ENCODE data around the gene ATXN3L.

ATXN3L gene

DNA sequence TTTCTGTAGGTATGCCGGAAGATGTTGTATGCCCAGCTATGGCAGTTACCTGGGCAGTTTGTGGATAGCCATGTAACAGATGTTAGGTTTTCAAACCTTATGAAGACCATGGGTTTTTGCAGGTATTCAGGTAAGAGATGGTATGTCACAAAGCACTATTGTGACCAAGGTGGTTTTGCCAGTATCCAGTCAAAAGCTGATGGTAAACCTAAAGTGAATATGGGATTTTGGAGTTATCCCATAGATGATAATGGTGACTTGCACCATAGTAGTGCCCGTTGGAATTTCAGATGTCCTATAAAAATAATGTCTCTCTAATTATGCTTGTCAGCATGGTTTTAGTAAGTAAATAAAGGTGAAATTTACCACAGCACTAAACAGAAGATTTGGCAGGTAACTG, at the start of gene ATXN3L:
Gene ATXN3L (minus strand): TSS at position 101 of the 400 bp plus-strand sequence. CDS start 119 bp downstream, outside the sequence.
- Mint-ChIP-seq H3K4me1 (no peaks in the 10 kb centered on the region), H3K27me3 (no peaks in the 10 kb centered on the region), H3K36me3 (ENCODE audit: low read depth) (no peaks in the 10 kb centered on the region), H3K4me3 (no peak within 1 kb of the TSS), H3K9me3 (peaks cover 10% of the 10 kb centered on the region), H3K27ac (no peak within 1 kb of the TSS)
- DNase-seq (no peak), ATAC-seq (no peak)

DNA sequence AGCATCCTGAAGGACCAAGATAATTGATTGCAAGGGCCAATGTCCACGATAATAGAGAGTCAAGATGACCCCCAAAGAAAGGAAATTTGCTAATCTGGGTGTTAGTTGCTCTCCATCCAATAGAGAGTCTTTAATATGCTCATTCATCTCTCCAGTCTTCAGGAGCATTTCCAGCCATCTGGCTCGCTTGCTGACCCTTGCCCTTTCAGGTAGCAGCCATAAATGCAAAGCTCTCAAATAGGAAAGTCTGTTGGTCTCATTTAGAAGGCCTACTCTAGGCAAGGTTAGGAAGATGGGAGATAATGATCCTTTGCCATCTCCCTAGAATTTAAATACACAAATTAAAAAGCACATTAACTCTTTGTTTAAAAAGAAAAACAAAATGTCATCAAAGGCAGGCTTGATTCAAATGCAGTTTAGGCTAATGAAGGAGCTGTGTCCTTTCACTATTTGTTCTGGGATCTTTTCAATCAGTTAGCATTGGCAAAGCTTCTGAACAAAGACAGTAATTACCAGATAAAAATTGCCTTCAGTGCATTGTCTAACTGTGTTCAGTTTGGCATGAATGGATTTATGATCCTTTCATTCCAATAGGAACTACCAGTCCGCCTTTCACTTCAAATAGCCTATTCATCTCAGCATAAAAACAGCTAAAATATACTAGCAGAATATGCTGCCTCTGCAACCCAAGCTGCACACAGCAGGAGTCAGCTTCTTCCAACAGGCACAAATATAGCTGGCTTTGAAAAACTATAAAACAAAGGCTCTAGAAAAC, 49.6 kb upstream of the ATXN3L start:
- Mint-ChIP-seq H3K9me3 (no peaks in the 10 kb centered on the region), H3K4me3 (no peak overlapping the region), H3K36me3 (ENCODE audit: low read depth) (no peaks in the 10 kb centered on the region), H3K27ac (no peak overlapping the region), H3K27me3 (no peaks in the 10 kb centered on the region), H3K4me1 (peaks cover 22% of the 10 kb centered on the region)
- no peak for ATAC-seq
- no peak for DNase-seq

DNA sequence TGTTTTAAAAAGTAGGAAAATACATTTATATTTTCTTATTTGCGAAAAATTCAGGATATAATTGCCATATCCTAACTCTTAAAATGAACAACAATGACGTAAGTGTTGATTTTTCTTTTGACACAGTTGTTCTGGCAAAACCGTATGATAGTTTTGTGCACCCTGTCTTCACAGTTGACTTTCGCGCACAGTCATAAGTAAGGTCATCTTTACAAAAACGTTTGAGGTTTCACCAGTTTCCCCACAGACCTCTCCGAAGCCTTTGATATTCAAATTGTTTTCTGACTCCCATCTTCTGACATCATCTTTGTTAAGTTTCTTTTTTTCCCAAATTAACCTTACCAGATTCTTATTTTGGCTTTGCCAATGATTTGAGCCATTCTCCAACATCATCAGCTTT, 48.1 kb upstream of the ATXN3L start:
- DNase-seq (no peak), ATAC-seq (no peak)
- Mint-ChIP-seq H3K4me1 (peaks cover 12% of the 10 kb centered on the region), H3K36me3 (ENCODE audit: low read depth) (no peaks in the 10 kb centered on the region), H3K27ac (no peak overlapping the region), H3K27me3 (no peaks in the 10 kb centered on the region), H3K9me3 (no peaks in the 10 kb centered on the region), H3K4me3 (no peak overlapping the region)

DNA sequence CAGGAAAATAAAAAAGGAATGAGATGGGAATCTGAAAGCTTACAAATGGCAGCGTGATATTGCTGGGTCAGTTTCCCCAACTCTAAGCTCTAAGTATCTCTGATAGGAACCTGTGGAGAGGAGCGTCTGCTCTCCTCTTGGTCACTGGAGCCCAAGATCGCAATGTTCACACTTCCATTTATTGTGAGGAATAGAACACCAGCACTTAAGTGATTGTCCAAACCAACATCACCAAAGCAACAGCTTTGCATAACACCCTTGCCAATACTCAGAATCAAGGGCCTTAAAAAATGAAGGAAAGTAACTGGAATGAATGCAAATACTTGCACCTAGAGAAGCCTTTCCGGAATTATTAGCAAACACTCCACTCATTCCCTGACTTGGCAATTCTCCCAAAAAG, 46.8 kb upstream of the ATXN3L start:
- no peaks in the 10 kb centered on the region for H3K9me3 Mint-ChIP-seq
- H3K27me3 Mint-ChIP-seq = no peaks in the 10 kb centered on the region
- H3K4me3 Mint-ChIP-seq = no peak overlapping the region
- H3K36me3 Mint-ChIP-seq (ENCODE audit: low read depth) = no peaks in the 10 kb centered on the region
- DNase-seq = no peak
- ATAC-seq = no peak
- no peak overlapping the region for H3K27ac Mint-ChIP-seq
- H3K4me1 Mint-ChIP-seq = peaks cover 9% of the 10 kb centered on the region

DNA sequence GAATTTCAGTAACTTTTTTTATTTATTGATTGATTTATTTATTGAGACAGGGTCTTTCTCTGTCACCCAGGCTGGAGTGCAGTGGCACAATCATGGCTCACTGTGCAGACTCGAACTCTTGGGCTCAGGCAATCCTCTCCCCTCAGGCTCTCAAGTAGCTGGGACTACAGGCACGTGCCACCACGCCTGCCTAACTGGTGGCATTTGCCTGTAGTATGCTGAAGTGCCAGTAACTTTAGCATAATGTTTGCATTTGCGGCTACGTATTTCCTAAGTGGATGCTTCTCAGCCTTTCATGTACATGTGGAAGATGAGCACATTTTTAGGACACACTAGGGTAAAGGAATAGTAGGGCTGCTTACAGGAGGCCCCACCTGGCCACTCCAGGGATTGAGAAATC, 45.3 kb upstream of the ATXN3L start:
- Mint-ChIP-seq H3K4me3 (no peak overlapping the region), H3K27ac (no peak overlapping the region), H3K36me3 (ENCODE audit: low read depth) (no peaks in the 10 kb centered on the region), H3K4me1 (peaks cover 9% of the 10 kb centered on the region), H3K9me3 (no peaks in the 10 kb centered on the region), H3K27me3 (no peaks in the 10 kb centered on the region)
- ATAC-seq (no peak), DNase-seq (no peak)

DNA sequence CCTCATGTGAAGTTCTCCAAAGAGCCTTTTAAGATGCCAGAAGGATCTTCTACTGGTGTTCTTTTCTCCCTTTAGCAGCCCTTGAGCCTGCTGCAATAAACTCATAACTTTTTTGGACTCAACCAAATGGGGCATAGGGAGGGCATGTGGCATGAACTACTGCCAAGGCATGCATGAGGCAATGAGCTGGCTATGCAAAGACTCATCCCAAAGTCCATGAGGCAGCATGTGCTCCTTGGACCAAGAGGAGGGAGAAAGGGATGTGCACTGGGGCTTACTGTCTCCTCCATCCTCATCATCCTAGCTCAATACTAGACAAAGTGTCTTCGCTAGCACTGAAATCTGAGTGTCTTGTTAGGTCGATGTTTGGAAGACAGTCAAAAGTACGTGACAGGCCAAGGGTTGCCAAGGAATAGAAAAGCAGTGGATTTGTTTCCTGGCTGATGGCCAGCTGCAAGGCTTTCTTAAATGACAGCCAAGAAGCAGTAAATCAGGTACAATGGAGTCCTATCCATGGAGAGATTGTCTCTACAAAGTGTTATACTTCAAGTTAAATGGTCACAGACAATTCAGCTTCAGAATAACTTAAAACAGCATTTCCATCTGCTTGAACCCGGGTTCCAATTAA, 44.5 kb upstream of the ATXN3L start:
- Mint-ChIP-seq H3K4me1 (peaks cover 9% of the 10 kb centered on the region), H3K9me3 (no peaks in the 10 kb centered on the region), H3K4me3 (no peak overlapping the region), H3K27ac (no peak overlapping the region), H3K27me3 (no peaks in the 10 kb centered on the region), H3K36me3 (ENCODE audit: low read depth) (no peaks in the 10 kb centered on the region)
- DNase-seq (no peak), ATAC-seq (no peak)

DNA sequence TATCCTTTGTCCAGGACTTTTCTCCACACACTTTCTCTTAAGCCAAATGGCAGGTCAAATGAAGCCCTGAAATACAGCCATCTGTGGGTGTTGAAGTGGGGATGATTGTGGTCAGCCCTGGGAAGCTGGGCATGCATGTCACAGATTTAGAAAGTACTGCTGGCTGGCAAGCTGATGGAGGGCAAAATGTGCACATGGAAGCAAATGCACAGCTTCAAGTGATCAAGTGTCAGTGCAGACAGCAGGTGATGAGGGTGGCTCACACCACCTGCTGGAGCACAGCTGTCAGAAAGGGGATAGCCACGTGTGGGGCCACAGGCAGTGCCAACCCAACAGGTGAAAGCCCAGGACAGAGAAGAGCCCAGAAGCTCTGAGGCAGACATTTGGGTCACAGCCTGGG, 40.3 kb upstream of the ATXN3L start:
- no peak for DNase-seq
- no peaks in the 10 kb centered on the region for H3K9me3 Mint-ChIP-seq
- no peak overlapping the region for H3K27ac Mint-ChIP-seq
- no peak overlapping the region for H3K4me3 Mint-ChIP-seq
- no peak for ATAC-seq
- H3K36me3 Mint-ChIP-seq (ENCODE audit: low read depth) = no peaks in the 10 kb centered on the region
- H3K4me1 Mint-ChIP-seq = no peaks in the 10 kb centered on the region
- no peaks in the 10 kb centered on the region for H3K27me3 Mint-ChIP-seq

DNA sequence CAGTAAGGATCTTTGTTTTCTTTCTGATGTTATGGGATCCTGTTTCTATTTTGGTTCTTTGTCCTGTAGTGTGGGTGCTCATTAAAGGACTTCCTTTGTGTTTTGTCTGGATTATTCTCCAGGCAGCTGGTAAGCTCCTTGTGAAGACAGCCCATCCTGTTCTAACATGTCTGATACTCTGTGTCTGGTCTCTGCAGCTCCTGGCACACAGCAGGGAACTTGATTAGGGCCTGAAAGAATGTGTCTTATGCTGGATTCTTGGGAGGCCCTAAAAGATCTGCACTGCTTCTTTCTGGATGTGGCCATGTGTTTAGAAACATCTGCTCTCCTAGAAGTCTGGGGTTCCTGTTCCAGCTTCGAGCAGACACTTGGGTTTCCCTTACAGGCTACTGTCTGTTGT, 38.1 kb upstream of the ATXN3L start:
- Mint-ChIP-seq H3K36me3 (ENCODE audit: low read depth) (no peaks in the 10 kb centered on the region), H3K27ac (no peak overlapping the region), H3K4me3 (no peak overlapping the region)

DNA sequence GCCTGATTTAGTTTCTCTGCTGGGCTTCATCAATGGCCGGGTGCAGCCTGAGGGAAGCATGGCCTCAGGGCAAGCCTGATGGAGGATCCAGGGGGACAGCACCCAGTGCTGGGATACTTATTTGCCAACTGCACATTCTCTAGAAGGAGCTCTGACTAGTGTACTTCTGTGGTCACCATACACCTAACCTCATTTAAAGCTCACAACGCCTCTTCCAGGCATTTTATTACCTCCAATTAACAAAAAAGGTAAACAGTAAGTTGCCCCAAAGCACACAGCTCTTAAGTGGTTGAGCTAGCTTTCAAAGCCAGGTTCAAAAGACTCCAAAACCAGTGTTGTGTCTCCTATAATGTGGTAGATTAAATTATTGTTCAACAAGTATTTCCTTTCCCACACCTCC, 26.8 kb upstream of the ATXN3L start:
- Mint-ChIP-seq H3K9me3 (no peaks in the 10 kb centered on the region), H3K4me1 (peaks cover 5% of the 10 kb centered on the region), H3K4me3 (no peak overlapping the region), H3K27me3 (no peaks in the 10 kb centered on the region), H3K36me3 (ENCODE audit: low read depth) (no peaks in the 10 kb centered on the region), H3K27ac (no peak overlapping the region)
- DNase-seq (no peak), ATAC-seq (no peak)

More for the DNA sequence above, 38.1 kb upstream of the ATXN3L start:
- Mint-ChIP-seq H3K9me3 (no peaks in the 10 kb centered on the region), H3K27me3 (no peaks in the 10 kb centered on the region), H3K4me1 (no peaks in the 10 kb centered on the region)
- DNase-seq = no peak
- no peak for ATAC-seq

DNA sequence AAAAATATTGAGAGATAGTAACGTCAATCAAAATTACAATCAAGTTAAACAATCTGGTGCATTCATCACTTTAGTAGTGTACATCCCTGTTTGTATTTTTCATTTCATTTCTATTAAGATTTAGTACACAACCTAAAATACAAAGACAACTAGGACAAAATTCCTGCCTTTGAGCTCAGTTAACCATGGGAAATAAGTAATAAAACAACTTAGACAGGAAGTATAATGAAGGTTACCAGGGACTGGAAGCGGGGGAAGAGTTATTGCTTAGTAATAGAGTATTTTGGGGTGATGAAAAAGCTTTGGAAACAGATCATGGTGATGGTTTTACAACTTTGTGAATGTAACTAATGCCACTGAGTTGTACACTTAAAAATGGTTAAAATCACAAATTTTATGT, 25.6 kb upstream of the ATXN3L start:
- Mint-ChIP-seq H3K36me3 (ENCODE audit: low read depth) (no peaks in the 10 kb centered on the region), H3K27me3 (no peaks in the 10 kb centered on the region), H3K4me3 (no peak overlapping the region), H3K9me3 (no peaks in the 10 kb centered on the region), H3K4me1 (peaks cover 5% of the 10 kb centered on the region), H3K27ac (no peak overlapping the region)
- DNase-seq = no peak
- no peak for ATAC-seq

DNA sequence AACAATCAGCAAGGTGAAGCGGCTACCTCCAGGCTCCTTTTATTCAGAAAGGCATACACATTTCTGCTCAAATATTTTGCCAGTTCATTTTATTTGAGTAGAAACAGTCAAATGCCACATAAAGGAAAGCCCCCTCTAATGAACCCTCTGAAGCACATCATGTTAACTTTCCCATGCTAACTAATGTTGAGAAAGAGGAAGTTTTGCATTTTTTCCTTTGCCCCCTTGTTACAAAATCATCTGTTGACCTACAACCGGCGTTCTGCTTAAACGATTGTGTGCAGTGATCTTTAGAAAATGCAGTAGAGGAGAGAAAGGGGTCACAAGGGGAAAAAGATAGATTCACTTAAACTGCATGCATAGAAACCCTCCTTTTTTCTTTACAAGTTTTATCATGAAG, 25.2 kb upstream of the ATXN3L start:
- ATAC-seq (no peak), DNase-seq (no peak)
- Mint-ChIP-seq H3K27me3 (no peaks in the 10 kb centered on the region), H3K4me1 (peaks cover 4% of the 10 kb centered on the region), H3K9me3 (no peaks in the 10 kb centered on the region), H3K27ac (no peak overlapping the region), H3K36me3 (ENCODE audit: low read depth) (no peaks in the 10 kb centered on the region), H3K4me3 (no peak overlapping the region)

DNA sequence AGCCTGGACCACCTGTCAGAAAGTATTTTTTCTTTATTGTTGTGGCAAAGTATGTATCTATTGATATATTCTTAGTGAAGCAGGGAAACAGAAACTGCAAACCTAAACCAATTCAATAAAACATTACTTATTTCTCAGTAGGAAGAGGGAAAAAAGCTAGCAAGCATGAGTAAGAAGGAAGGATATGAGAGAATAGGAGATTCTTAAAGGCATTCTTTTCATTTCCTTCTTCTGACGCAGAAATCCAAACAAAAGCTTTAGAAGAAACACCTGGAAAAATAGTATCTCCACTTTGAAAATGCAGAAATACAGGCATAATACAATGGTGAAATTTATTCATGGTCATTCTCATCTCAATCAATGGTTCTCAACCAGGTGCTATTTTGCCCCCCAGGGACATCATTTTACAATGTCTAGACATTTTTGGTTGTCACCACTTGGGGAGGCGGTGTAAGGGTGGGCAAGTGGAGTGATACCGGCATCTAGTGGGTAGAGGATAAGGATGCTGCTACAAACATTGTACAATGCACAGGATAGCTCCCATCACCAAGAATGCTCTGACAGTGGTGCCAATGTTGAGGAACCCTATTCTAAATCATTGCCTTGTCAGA, 21.7 kb upstream of the ATXN3L start:
- Mint-ChIP-seq H3K9me3 (no peaks in the 10 kb centered on the region), H3K27me3 (no peaks in the 10 kb centered on the region), H3K27ac (no peak overlapping the region), H3K4me3 (no peak overlapping the region), H3K36me3 (ENCODE audit: low read depth) (no peaks in the 10 kb centered on the region), H3K4me1 (peaks cover 3% of the 10 kb centered on the region)
- ATAC-seq = no peak
- no peak for DNase-seq

DNA sequence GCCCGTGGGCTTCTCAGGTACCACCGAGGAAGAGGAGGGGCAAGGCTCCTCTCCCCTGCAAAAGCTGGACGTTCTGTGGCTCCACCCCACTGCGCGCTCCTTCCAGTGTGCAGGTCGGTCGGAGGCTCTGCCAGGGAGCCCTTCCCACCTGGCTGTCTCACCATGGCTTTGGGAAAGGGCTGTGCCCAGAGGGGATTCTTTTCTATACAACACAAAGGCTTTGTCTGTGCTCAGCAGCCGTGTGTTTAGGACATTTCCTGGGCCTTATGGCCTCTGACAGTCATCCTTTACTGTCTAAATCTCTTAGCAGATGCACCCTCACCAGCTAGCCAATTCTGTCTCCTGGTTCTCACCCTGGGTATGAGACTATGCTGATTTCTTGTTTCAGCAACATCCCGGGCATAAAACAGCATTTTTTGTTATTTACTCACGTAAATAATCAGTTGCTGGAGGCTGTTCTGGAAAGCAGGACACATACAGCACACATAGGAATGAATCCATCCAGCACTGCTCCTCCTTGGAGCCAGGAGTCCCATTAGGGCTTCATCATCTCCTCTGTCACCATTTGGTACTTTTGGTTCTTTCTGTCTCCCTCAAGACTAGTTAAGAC, 20.4 kb upstream of the ATXN3L start:
- Mint-ChIP-seq H3K36me3 (ENCODE audit: low read depth) (no peaks in the 10 kb centered on the region), H3K4me3 (no peak overlapping the region), H3K9me3 (no peaks in the 10 kb centered on the region), H3K4me1 (peaks cover 3% of the 10 kb centered on the region), H3K27me3 (no peaks in the 10 kb centered on the region), H3K27ac (no peak overlapping the region)
- no peak for ATAC-seq
- no peak for DNase-seq

DNA sequence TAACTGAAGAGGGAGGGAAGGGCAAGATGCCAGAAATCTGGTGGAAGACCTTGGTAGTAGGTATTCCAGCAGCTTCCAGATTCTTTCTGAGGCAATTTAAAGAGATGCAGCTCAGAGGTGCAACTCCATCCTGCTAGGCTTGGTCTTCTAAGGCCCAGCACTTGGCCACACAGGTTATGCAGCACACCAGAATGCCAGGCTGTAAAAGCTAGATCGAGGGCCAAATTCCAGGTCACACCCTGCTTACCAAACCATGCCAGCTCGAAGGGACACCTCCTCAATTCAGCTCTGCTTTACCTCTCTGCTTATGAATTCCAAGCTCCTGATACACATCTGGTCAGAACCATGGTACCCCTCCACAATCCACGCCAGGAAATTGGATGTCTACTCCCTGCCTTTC, 19.8 kb upstream of the ATXN3L start:
- Mint-ChIP-seq H3K4me3 (no peak overlapping the region), H3K27ac (no peak overlapping the region), H3K4me1 (no peaks in the 10 kb centered on the region), H3K27me3 (no peaks in the 10 kb centered on the region), H3K9me3 (no peaks in the 10 kb centered on the region), H3K36me3 (ENCODE audit: low read depth) (no peaks in the 10 kb centered on the region)
- DNase-seq = no peak
- no peak for ATAC-seq

DNA sequence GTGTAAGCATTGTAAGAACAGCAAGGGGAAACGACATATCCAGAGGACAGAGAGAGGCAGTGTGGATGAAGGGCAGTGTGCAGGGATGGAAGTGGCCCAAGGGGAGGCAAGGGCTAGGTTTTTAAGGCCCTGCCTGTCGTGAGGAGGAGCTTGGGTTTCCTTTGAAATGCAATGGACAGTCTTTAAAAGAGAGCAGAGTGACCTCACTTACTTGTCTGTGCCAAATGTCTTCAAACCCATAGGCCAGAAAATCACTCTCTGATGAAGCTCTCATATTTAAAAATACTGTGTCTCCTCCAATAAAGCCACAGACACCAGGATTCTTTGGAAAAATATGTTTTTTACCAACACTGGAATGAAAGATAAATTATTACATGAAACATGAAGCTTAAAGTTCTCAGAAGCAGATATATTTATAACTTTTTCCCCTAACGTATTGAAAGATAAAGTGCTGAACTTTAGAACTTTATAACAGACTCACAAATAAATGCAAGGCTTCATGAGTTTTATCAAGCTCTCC, 19.2 kb upstream of the ATXN3L start:
- Mint-ChIP-seq H3K4me1 (no peaks in the 10 kb centered on the region), H3K4me3 (no peak overlapping the region), H3K9me3 (no peaks in the 10 kb centered on the region), H3K27ac (no peak overlapping the region), H3K27me3 (no peaks in the 10 kb centered on the region), H3K36me3 (ENCODE audit: low read depth) (no peaks in the 10 kb centered on the region)
- DNase-seq (no peak), ATAC-seq (no peak)

All from activated naive CD8-positive, alpha-beta T cell treated with anti-CD3 and anti-CD28 coated beads, Interleukin-2, amount 50 U/mL, for 24 hours (primary cell).